Endothelial cell of umbilical vein (primary cell): Measurements from ENCODE around the gene GCNA. TPM values are rescaled to one million over a fixed set of nuclear protein-coding genes. Genes with fewer than 3 reads are reported as not detected.
A peak's percentile ranks its signal among the peaks of the same experiment; 100 is the strongest.

ENCODE experiments used
- BruUV-seq: library from RNA; stranded (reverse); fragments of 400-500 nt; replicated peaks from 2 replicates; lab custom pipeline; 2021; lab: Mats Ljungman, UMichigan
- CTCF ChIA-PET: fragments of 300-600, 350-600 bp; sonication (Branson Sonifier 250); formaldehyde crosslinking; loops from one replicate; lab custom pipeline; 2021; ENCODE audit warnings: antibody characterized with exemption, inconsistent platforms; lab: Charles Lee
- POLR2A ChIA-PET: fragments of 300-600, 350-600 bp; sonication (Branson Sonifier 250); formaldehyde crosslinking; loops from one replicate; lab custom pipeline; 2021; ENCODE audit warnings: antibody characterized with exemption, inconsistent platforms; lab: Charles Lee
- DNase-seq: peaks from one replicate; pipeline ENCODE4 v3.0.0-alpha.2; 2011; ENCODE audit warnings: low read depth, low spot score
- FAIRE-seq: peaks from 2 replicates; lab custom pipeline; 2011; peaks lifted over from hg19 to GRCh38; lab: Jason Lieb, UNC
- H2AFZ ChIP-seq: 2 replicates; pipeline ENCODE4 v1.6.0; 2012; ENCODE audit warnings: low read depth, low read length, control low read depth, inconsistent platforms
- H3K27ac ChIP-seq: 2 replicates; pipeline ENCODE4 v1.5.1; 2011; ENCODE audit warnings: low read depth, mild to moderate bottlenecking, control low read depth, low read length, moderate library complexity; ENCODE audit not compliant: insufficient read depth
- H3K27me3 ChIP-seq, 2 experiments: 2 replicates each; pipeline versions ENCODE4 v1.6.0 to v1.6.1; 2011; ENCODE audit warnings: low read length in 2 of 2, mixed read lengths in 1 of 2; ENCODE audit not compliant: control insufficient read depth in 2 of 2, insufficient read depth in 2 of 2
- H3K36me3 ChIP-seq, 2 experiments: 2 replicates in 1 of 2; 3 replicates in 1 of 2; pipeline ENCODE4 v1.5.1; 2011; ENCODE audit warnings: low read length in 2 of 2, mild to moderate bottlenecking in 1 of 2, moderate library complexity in 1 of 2; ENCODE audit not compliant: control insufficient read depth in 2 of 2, insufficient read depth in 2 of 2; ENCODE audit errors: extremely low read depth in 1 of 2
- H3K4me1 ChIP-seq: 3 replicates; pipeline ENCODE4 v1.5.1; 2011; ENCODE audit warnings: mild to moderate bottlenecking, low read length; ENCODE audit not compliant: control insufficient read depth, insufficient read depth; ENCODE audit errors: extremely low read depth
- H3K4me2 ChIP-seq: 2 replicates; pipeline ENCODE4 v1.6.1; 2011; ENCODE audit warnings: low read length, control low read depth, mixed read lengths; ENCODE audit not compliant: insufficient read depth
- H3K4me3 ChIP-seq, 3 experiments: fragments of 200-600 bp in 1 of 3; sonication (generic), shearing (Covaris generic) in 1 of 3; replicated peaks in 1 of 3; 2 replicates each; pipeline ENCODE4 v1.5.1; 2011 to 2016; ENCODE audit warnings: control low read depth in 3 of 3, low read length in 3 of 3, mild to moderate bottlenecking in 2 of 3, inconsistent platforms in 1 of 3, low read depth in 1 of 3, moderate library complexity in 1 of 3; ENCODE audit not compliant: insufficient read depth in 1 of 3
- H3K79me2 ChIP-seq: 2 replicates; pipeline ENCODE4 v1.6.0; 2012; ENCODE audit warnings: low read length, inconsistent platforms; ENCODE audit not compliant: control insufficient read depth, insufficient read depth
- H3K9ac ChIP-seq: replicated peaks from 2 replicates; pipeline ENCODE3; 2011; ENCODE audit warnings: low read length, control low read depth; ENCODE audit not compliant: insufficient read depth; ENCODE audit errors: extremely low read depth
- H3K9me1 ChIP-seq: replicated peaks from 3 replicates; pipeline ENCODE4 v1.6.0; 2011; ENCODE audit warnings: mild to moderate bottlenecking, low read length; ENCODE audit not compliant: control insufficient read depth, insufficient read depth; ENCODE audit errors: extremely low read depth
- H3K9me3 ChIP-seq: replicated peaks from 2 replicates; pipeline ENCODE4 v1.5.1; 2012; ENCODE audit warnings: low read length, inconsistent platforms; ENCODE audit not compliant: control insufficient read depth, insufficient read depth
- H4K20me1 ChIP-seq: replicated peaks from 2 replicates; pipeline ENCODE3; 2011; ENCODE audit warnings: mild to moderate bottlenecking, low read length; ENCODE audit not compliant: control insufficient read depth, insufficient read depth; ENCODE audit errors: extremely low read depth
- CTCF ChIP-seq, 2 donors: IDR thresholded peaks; 1 replicate in 1 of 2; 2 replicates in 1 of 2; pipeline ENCODE4 v1.5.1; 2011; ENCODE audit warnings: low read length in 2 of 2, mild to moderate bottlenecking in 2 of 2, moderate library complexity in 2 of 2, control low read depth in 1 of 2, inconsistent platforms in 1 of 2, low read depth in 1 of 2; ENCODE audit not compliant: insufficient read depth in 1 of 2; ENCODE audit errors: extremely low read depth in 1 of 2
- EZH2 ChIP-seq: IDR thresholded peaks from 2 replicates; pipeline ENCODE4 v1.6.1; 2012; ENCODE audit warnings: borderline replicate concordance, low read depth, mild to moderate bottlenecking, moderate library complexity, low read length, inconsistent platforms; ENCODE audit not compliant: severe bottlenecking
- FOS ChIP-seq: IDR thresholded peaks from 2 replicates; pipeline ENCODE4 v1.6.1; 2011; ENCODE audit warnings: mild to moderate bottlenecking, low read length, moderate library complexity, borderline replicate concordance; ENCODE audit not compliant: insufficient read depth
- GATA2 ChIP-seq: IDR thresholded peaks from 2 replicates; pipeline ENCODE4 v1.7.0; 2011; ENCODE audit warnings: low read depth, mild to moderate bottlenecking, moderate library complexity, mixed read lengths, low read length; ENCODE audit not compliant: insufficient read length, insufficient read depth
- JUN ChIP-seq: IDR thresholded peaks from 2 replicates; pipeline ENCODE4 v1.6.1; 2011; ENCODE audit warnings: borderline replicate concordance, low read depth; ENCODE audit not compliant: insufficient read length, insufficient read depth
- MAX ChIP-seq: IDR thresholded peaks from 2 replicates; pipeline ENCODE4 v1.6.1; 2011; ENCODE audit not compliant: insufficient read depth, insufficient read length
- MYC ChIP-seq: IDR thresholded peaks from one replicate; pipeline ENCODE4 v1.6.1; 2011; ENCODE audit warnings: mild to moderate bottlenecking, low read depth, low read length
- POLR2A ChIP-seq: IDR thresholded peaks from 2 replicates; pipeline ENCODE4 v1.6.1; 2012; ENCODE audit warnings: low read depth, mild to moderate bottlenecking, control low read depth, low read length
- POLR2AphosphoS5 ChIP-seq: IDR thresholded peaks from 2 replicates; pipeline ENCODE4 v1.6.1; 2012; ENCODE audit warnings: low read depth, mild to moderate bottlenecking, control low read depth, low read length, moderate library complexity; ENCODE audit not compliant: insufficient read depth
- dilution Hi-C: fragments of 300-500 bp; cut with MboI; formaldehyde crosslinking; loops from one replicate; pipeline ENCODE4 v1.15.0; 2019; ENCODE audit warnings: low sequenced_read_pairs; ENCODE audit not compliant: extremely low pct_ligation_motif_present
- intact Hi-C: fragments of 100-400 bp; cut with micrococcal nuclease; formaldehyde crosslinking; loops from one replicate; pipeline ENCODE4 v1.10.0; 2022
- polyA plus RNA-seq, 4 experiments: library from polyadenylated mRNA; depleted of rRNA in 3 of 4; stranded (reverse) in 3 of 4; unstranded in 1 of 4; fragments of >200 nt; gene quantifications; 2 replicates each; pipeline versions ENCODE4 v1.2.1 to v1.2.3, GENCODE V29; 2011 to 2012; ENCODE audit warnings: missing spikeins in 1 of 4
- total RNA-seq: library from RNA; stranded (reverse); gene quantifications from 2 replicates; pipeline ENCODE4 v1.2.3, GENCODE V29; 2021

Gene GCNA
- total and polyA plus RNA-seq, 2 donors (not counting 3 experiments of a cell fraction or from before 2014, with no cell fraction given), result 1.0 to 4.0 TPM

DNA sequence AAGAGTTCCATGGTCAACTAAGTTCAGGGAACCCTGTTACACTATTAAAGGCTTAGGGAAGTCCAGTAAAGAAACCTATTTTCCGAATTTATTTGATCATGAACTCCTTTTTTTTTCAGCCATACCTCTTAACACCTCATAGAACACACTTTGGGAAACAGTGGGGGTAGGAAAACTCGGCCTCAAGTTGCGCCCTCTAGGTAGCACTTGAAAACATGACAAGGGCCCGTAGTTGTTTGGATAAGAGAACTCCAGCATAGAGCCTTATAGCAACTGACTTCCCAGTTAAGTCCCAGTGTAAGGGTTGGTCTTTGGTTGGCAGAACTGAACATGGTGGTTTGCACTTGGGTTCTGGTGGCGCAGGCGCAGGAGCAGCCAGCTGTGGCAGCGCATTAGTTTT is 30.9 kb upstream of the GCNA start:
- intact Hi-C loops, result no loop called here
- BruUV-seq, result TSS peak; percentile 3
- Histone ChIP-seq H3K9ac (no peak overlapping the region), H3K79me2 (peaks cover 65% of the 10 kb centered on the region), H3K36me3 (peaks cover 10% of the 10 kb centered on the region in 2 experiments), H3K9me1 (peaks cover 2% of the 10 kb centered on the region), H3K27me3 (no peaks in the 10 kb centered on the region), H3K4me1 (peaks cover 12% of the 10 kb centered on the region), H3K4me3 (no peak overlapping the region), H2AFZ (no peak overlapping the region), H3K27ac (no peak overlapping the region), H3K4me2 (no peak overlapping the region), H3K9me3 (no peaks in the 10 kb centered on the region), H4K20me1 (no peaks in the 10 kb centered on the region)
- dilution Hi-C loops, result no loop called here
- FAIRE-seq, result no peak
- ChIA-PET CTCF (no interaction called here), POLR2A (no interaction called here)
- no peak for TF ChIP-seq EZH2
- no peak for TF ChIP-seq MYC
- TF ChIP-seq POLR2AphosphoS5, result no peak
- TF ChIP-seq CTCF (IDR thresholded peaks at IDR 0.05; ENCODE audit: extremely low read depth in 1 of 2, insufficient read depth in 1 of 2, low read depth in 1 of 2, low read length in 2 of 2), result no peak
- TF ChIP-seq JUN, result no peak
- TF ChIP-seq FOS, result no peak
- TF ChIP-seq GATA2, result no peak
- no peak for TF ChIP-seq MAX
- TF ChIP-seq POLR2A, result no peak
- no peak for DNase-seq
